Epithelial cell of prostate (primary cell): ENCODE results near the gene CHPF2.

Source experiments
- DNase-seq: peaks from one replicate; pipeline ENCODE4 v3.0.0-alpha.2; 2011; ENCODE audit warnings: low read depth, low spot score
- H3K27ac ChIP-seq: fragments of 450-650 bp; 2 replicates; pipeline ENCODE4 v1.5.1; 2017; ENCODE audit warnings: mild to moderate bottlenecking

The CHPF2 gene

DNA sequence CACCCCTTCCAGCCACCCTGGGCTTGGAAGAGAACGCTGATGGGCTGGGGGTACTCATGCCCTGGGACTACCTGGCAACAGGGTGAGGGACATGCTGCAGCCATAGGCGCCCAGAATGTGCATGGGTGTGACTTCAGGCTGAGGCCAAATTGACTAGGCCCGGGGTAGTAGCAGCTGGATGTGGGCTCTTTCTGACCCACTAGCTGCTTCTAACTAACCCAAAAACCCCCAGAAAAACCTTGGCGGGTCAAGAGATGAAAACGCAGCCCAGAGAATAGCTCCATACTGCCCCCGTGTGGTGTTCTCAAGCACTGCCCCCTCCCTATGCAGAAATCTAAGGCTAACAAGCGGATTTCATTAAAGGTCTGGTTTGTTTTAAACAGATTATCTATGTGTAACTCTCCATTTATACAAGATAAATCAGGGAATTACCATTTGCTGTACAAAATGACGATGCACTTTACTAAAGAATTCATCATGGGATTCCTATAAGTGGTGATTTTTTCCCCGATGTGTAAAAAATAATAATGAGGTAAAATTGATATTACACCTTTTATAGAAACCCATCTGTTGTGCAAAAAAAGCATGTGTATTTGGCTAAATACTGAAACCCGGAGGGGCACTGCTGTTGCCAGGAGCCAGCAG lies 12.0 kb downstream of the CHPF2 start:
- no peak for DNase-seq
- no peak overlapping the region for H3K27ac ChIP-seq

- DNase-seq: no peak
- H3K27ac ChIP-seq: no peak overlapping the region
Measured at GRCh38 chr7:151244841-151245346, 12.6 kb downstream of the CHPF2 start.

- H3K27ac ChIP-seq: no peak overlapping the region
- DNase-seq: no peak
Measured at GRCh38 chr7:151245360-151246101, 13.2 kb downstream of the CHPF2 start.

GRCh38 chr7:151246102-151246850 lies 14.0 kb downstream of the CHPF2 start:
- no peak overlapping the region for H3K27ac ChIP-seq
- DNase-seq: no peak

DNA sequence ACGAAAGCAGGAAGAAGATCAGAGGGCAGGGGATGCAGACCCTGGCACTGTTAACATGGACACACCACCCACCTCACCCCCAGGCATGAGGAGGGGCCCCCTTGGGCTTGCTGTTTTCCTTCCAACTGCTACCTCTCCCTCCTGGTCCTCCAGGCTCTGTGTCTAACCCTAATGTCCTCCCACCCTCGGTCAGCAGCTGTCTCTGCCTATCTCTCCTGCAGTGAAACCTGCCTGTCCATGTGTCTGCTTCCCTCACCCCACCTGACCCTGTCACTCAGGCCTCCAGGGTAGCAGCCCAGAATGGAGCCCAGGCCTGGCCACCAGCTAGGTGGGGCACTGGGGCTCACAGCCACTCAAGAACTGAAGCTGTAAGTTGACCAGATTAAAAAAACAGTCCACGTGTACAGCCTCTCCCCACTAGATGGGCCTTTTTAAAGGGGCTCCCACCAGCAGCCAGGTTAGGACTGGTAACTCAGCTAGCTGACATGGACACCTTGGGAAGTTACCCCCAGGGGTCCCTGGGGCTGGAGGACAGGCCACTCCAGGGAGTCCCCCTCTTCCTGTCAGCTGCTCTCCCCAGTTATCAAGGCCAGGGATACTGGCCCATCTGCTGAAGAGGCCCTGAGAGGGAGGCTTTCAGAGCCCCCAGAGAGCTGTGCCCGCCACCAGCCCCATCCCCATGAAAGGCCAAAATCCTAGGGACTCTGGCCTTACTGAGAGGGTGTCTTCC lies 14.7 kb downstream of the CHPF2 start:
- no peak overlapping the region for H3K27ac ChIP-seq
- DNase-seq: no peak

DNA sequence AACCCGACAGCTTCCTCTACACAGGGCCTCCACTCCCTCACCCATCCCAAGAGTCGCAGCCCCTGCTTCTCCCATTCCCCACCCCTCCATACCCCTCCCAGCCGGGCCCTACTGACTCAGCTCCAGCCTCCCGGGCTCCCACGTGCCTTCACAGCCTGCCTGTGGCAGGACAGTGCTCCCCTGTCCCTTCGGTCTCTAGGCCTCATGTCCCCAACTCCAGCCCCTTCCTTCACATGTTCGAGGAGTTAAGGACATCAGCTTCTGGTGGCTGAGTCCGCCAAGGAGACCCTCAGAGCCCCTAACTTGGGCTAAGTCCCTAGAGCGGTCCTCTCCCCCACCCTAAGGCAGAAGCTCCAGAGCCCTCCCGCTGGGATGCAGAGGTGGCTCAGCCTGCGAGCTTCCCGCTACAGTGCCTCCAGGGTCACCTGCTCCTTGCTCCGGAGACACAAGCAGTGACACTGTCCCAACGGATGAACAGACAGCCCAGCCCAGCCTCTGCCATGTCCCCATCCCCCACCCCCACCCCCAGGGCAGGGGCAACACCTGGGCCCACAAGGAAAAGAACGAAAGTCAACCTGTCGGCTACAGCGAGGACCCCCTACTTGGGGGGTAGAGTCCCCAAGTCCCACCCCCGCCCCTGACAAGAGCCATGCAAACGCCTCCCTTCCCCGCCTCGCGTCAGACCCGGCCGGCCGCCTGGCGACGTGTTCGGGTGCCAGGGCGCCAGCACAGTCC lies 15.5 kb downstream of the CHPF2 start:
- DNase-seq: no peak
- no peak overlapping the region for H3K27ac ChIP-seq

GRCh38 chr7:151248346-151249033 lies 16.2 kb downstream of the CHPF2 start, which contains the start of gene SMARCD3:
TSS of gene SMARCD3 (minus strand) at chr7:151248694. CDS start at chr7:151248562, 132 bp downstream.
- no peak for DNase-seq
- peak within 1 kb of the TSS; percentile 15 for H3K27ac ChIP-seq

DNA sequence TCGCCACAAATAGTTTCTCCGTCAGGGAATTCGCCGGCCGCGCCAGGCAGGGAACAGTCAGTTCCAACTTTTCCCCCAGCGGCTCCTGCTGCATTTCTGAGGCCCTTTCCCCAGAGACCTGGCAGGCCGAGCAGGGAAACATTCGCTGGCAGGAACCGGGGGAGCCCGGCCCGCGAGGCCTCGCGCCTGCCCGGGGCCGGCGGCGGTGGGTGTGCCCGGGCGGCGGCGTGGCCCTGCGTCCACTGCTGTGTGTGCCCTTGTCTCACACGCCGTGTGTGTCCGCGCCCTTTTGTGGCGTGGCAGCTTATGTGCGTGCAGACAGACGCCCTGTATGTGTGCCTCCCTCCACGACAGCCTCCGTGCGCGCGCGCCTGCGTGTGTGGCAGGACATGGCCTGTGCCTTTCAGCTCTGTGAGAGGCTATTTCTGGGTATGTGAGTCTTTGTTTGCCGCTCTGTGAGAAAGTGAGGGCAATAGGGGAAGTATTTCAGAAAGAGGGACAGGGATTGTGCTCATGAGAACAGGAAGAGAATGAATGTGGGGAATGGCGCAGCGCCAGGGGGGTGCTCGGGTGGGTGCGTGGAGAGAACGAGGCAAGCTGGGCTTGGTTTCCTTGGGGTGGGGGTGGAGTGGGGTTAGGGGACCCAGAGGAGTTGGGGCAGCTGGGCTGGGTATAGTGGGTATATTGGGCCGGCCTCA lies 16.9 kb downstream of the CHPF2 start:
- no peak for DNase-seq
- H3K27ac ChIP-seq: peak overlapping the region; percentile 15

DNA sequence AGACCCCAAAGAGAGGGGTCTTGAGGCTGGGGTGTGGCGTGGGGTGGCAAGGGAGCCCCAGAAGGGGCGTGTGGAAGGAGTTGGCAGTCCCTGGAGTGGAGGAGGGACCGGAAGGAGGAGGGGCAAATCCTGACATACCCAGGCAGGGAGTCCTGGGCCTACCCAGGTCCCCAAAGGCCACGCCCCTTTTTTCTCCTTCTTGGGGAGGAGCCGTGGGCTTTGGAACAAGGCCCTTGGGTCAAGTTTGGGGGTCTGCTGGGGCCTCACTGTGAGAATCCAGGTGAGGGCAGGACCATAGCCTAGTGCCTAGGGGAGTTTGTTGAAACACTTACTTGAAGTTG lies 17.4 kb downstream of the CHPF2 start:
- H3K27ac ChIP-seq: peak overlapping the region; percentile 15
- DNase-seq: no peak

DNA sequence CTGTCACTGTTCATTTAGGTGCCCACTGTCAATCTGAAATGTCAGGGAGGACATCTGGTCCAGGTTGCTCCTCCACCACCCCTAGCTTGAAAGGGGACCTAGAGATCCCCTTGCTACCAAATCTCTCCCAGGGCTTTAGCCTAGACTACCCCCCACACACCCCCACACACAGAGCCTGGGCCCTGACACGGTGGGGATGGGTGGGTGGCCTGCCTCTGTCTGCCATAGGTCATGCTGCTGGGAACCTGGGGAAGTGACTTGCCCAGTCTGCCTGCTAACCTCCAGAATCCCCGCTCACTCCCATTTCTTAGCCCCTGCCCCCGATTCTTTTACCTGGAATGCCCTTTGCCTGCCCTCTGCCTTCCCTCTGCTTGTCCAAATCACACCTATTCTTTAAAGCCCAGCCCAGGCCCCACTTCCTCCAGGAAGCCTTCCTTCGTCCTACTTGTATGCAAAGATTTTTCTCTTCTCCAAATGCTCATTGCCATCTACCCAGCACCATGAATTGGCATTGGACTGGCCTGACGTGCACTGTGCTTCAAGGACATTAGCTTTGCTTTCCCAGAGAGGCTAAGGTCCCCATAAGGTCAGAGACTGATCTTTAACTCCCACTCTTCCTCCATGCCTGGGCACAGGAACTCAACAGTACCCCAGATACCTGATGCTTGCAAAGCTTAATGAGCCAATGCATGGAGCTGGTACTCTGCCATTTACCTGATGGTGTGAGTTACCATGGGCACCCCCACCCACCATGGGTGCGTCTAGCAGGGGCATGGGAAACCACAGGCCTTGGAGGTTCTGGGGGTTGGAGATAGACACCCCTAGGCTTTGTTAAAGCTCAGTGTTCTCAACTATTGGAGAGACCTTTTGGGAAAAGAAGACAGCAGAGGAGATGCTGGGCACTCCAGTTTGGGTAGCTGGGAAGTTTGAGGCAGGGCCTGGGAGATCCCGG lies 18.2 kb downstream of the CHPF2 start:
- no peak overlapping the region for H3K27ac ChIP-seq
- no peak for DNase-seq

GRCh38 chr7:151251328-151251688 lies 19.0 kb downstream of the CHPF2 start:
- no peak overlapping the region for H3K27ac ChIP-seq
- DNase-seq: no peak

GRCh38 chr7:151251689-151252560 lies 19.6 kb downstream of the CHPF2 start:
- no peak overlapping the region for H3K27ac ChIP-seq
- DNase-seq: no peak

DNA sequence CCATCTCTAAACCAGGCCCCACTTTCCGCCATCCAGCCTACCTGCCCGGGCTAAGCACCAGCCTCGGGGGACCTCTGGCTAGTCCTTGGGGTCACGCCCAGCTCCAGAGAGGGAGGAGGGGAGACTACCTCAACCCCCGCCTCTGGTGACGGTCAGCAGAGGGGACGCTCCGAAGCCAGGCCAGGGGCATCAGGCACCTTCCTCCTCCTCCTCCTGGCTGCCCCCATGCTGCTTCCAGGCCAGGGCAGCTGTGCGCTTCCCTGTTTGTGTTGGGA lies 20.2 kb downstream of the CHPF2 start:
- DNase-seq: no peak
- H3K27ac ChIP-seq: no peak overlapping the region

DNA sequence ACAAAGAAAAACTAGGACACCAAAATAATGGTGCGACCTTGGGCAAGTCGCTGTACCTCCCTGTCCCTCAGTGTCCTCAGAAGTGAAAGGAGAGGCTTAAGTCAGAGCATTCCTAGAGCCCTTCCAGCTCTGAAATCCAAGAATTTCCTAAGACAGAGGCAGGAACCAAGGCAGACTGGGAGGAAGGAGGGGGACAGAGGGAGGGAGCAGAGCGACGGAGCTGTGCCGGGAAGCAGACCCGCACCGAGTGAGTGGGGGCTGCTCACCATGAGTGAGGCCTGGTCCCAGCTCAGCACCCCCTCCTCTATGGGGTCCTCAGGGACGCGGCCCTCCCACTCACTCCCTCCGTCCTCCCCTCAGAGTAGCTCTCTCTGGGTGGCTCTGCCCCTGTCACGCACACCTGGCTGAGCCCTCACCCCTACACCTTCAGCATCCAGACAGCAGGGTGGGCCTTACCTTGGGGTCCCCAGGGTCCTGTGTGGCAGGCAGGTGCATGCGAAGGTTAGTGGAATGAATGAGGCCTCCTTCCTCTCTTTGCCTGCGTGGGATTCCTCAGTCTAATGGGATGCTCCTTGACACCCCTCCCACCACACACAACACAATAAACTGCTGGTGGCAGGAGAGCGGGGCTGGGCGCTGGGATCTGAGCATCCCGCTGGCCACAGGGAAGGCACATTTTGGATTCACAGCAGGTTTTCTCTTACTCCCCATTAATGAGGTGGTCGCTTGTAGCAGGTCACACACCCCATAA lies 20.9 kb downstream of the CHPF2 start:
- DNase-seq: no peak
- no peak overlapping the region for H3K27ac ChIP-seq

DNA sequence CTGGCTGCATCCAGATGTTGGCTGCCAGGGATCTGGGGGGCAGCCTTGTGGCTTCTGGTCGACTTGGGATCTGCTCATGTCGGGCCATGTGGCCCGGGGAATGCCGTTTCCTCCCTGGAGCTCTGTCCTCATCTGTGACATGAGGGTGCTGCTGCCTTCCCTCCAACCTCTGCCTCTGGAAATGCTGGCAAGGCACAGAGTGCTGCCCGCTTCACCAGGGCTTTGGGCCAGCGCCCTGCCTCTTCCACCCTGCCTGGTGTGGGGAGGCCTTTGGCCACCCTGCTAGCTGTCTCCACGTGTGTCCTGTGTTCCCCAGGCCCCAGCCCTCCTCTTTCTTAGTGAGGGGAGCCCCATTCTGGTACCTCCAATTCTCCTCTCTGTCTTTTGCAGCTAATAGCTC lies 22.0 kb downstream of the CHPF2 start:
- DNase-seq: no peak
- H3K27ac ChIP-seq: no peak overlapping the region

- no peak for DNase-seq
- H3K27ac ChIP-seq: no peak overlapping the region
Measured at GRCh38 chr7:151254851-151255250, 22.6 kb downstream of the CHPF2 start.
